Measurements from ENCODE around the gene FAM221B.

DNA sequence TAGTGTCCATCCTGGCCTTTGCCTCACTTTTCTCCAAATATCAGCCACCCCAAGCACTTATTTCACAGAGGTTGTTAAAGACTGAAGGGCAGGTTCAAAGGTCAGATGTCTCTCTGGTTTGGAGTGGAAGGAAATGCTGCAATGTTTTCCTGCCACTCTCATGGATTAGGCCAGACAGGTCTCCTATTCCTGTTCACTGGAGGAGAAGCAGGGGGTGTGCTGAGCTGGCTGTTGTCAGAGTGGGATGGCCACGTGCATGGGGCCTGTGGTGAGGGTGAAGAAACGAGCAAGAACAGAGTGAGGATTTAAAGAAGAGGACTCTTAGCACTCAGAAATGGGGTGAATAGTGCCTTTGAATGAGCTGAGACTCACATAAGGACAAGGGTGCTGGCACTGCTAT is 7.2 kb upstream of the FAM221B start:
- TF ChIP-seq, protein P1, sequence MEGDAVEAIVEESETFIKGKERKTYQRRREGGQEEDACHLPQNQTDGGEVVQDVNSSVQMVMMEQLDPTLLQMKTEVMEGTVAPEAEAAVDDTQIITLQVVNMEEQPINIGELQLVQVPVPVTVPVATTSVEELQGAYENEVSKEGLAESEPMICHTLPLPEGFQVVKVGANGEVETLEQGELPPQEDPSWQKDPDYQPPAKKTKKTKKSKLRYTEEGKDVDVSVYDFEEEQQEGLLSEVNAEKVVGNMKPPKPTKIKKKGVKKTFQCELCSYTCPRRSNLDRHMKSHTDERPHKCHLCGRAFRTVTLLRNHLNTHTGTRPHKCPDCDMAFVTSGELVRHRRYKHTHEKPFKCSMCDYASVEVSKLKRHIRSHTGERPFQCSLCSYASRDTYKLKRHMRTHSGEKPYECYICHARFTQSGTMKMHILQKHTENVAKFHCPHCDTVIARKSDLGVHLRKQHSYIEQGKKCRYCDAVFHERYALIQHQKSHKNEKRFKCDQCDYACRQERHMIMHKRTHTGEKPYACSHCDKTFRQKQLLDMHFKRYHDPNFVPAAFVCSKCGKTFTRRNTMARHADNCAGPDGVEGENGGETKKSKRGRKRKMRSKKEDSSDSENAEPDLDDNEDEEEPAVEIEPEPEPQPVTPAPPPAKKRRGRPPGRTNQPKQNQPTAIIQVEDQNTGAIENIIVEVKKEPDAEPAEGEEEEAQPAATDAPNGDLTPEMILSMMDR (IDR thresholded peaks at IDR 0.05): no peak
- no peak for TF ChIP-seq POLR2A (IDR thresholded peaks at IDR 0.05)

All from transverse colon (tissue), 3 donors.